ENCODE results near the gene IQCH. TPM values are rescaled to one million over a fixed set of nuclear protein-coding genes. Genes with fewer than 3 reads are reported as not detected.

IQCH gene
- polyA plus RNA-seq, 1 of the 3 experiments (the other 2 are of a cell fraction) = 0.81 TPM

GRCh38 chr15:67227431-67227830, 27.2 kb upstream of the IQCH start (continued):
- TF ChIP-seq, protein P1, sequence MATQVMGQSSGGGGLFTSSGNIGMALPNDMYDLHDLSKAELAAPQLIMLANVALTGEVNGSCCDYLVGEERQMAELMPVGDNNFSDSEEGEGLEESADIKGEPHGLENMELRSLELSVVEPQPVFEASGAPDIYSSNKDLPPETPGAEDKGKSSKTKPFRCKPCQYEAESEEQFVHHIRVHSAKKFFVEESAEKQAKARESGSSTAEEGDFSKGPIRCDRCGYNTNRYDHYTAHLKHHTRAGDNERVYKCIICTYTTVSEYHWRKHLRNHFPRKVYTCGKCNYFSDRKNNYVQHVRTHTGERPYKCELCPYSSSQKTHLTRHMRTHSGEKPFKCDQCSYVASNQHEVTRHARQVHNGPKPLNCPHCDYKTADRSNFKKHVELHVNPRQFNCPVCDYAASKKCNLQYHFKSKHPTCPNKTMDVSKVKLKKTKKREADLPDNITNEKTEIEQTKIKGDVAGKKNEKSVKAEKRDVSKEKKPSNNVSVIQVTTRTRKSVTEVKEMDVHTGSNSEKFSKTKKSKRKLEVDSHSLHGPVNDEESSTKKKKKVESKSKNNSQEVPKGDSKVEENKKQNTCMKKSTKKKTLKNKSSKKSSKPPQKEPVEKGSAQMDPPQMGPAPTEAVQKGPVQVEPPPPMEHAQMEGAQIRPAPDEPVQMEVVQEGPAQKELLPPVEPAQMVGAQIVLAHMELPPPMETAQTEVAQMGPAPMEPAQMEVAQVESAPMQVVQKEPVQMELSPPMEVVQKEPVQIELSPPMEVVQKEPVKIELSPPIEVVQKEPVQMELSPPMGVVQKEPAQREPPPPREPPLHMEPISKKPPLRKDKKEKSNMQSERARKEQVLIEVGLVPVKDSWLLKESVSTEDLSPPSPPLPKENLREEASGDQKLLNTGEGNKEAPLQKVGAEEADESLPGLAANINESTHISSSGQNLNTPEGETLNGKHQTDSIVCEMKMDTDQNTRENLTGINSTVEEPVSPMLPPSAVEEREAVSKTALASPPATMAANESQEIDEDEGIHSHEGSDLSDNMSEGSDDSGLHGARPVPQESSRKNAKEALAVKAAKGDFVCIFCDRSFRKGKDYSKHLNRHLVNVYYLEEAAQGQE (IDR thresholded peaks at IDR 0.05; ENCODE audit: low read depth, low read length) = no peak

- ChIA-PET POLR2A (no interaction called here), CTCF (interaction anchor here (0.8 kb wide), 1 partner anchor 12 kb away, joined by 4 read pairs; no protein-coding TSS in a partner anchor)
- H3K4me3 ChIP-seq (ENCODE audit: low read depth in 2 of 2, low read length in 1 of 2) = no peak overlapping the region
- TF ChIP-seq GATA2 (CRISPR knock-in tag; IDR thresholded peaks at IDR 0.05) = no peak
- no peak for TF ChIP-seq NFIC (IDR thresholded peaks at IDR 0.05; ENCODE audit: borderline replicate concordance)
- TF ChIP-seq RCOR1 (IDR thresholded peaks at IDR 0.05; ENCODE audit: low read length) = no peak
- 97% methylated on average over 1 of the region's 1 CpG for WGBS (ENCODE audit: low lambda C conversion rate)
- H3K9me2 ChIP-seq = no peaks in the 10 kb centered on the region
- no peaks in the 10 kb centered on the region for H3K9me3 ChIP-seq
- no peaks in the 10 kb centered on the region for H3K4me1 ChIP-seq (ENCODE audit: control insufficient read depth in 1 of 2, insufficient read depth in 2 of 2, low read depth in 1 of 2, low read length in 1 of 2)
- H3K27ac ChIP-seq (ENCODE audit: low read depth in 2 of 2, low read length in 1 of 2) = no peak overlapping the region
- no peaks in the 10 kb centered on the region for H3K27me3 ChIP-seq (ENCODE audit: insufficient read depth)
- H3K36me3 ChIP-seq (replicated peaks in 1 of 2; ENCODE audit: control insufficient read depth in 1 of 2, insufficient read depth in 2 of 2, low read length in 1 of 2) = peaks cover 32 to 42% of the 10 kb centered on the region in 2 experiments
- H3F3A ChIP-seq (replicated peaks; ENCODE audit: insufficient read depth) = no peaks in the 10 kb centered on the region
- H3K4me2 ChIP-seq = no peak overlapping the region
- no peak overlapping the region for H3K9ac ChIP-seq
- no peaks in the 10 kb centered on the region for H3K79me2 ChIP-seq (ENCODE audit: insufficient read depth)
- H4K20me1 ChIP-seq (ENCODE audit: insufficient read depth) = no peaks in the 10 kb centered on the region
- DNase-seq = no peak
- no peak overlapping the region for H2AFZ ChIP-seq (ENCODE audit: low read depth)
Observed at GRCh38 chr15:67227846-67228245, 26.7 kb upstream of the IQCH start.

- Histone ChIP-seq H3K27me3 (ENCODE audit: insufficient read depth) (no peaks in the 10 kb centered on the region), H4K20me1 (ENCODE audit: insufficient read depth) (no peaks in the 10 kb centered on the region), H3K27ac (ENCODE audit: low read depth in 2 of 2, low read length in 1 of 2) (no peak overlapping the region), H3F3A (replicated peaks; ENCODE audit: insufficient read depth) (no peaks in the 10 kb centered on the region), H3K4me2 (no peak overlapping the region), H3K79me2 (ENCODE audit: insufficient read depth) (no peaks in the 10 kb centered on the region), H3K9ac (no peak overlapping the region), H3K9me2 (no peaks in the 10 kb centered on the region), H3K4me3 (ENCODE audit: low read depth in 2 of 2, low read length in 1 of 2) (no peak overlapping the region), H2AFZ (ENCODE audit: low read depth) (no peak overlapping the region), H3K9me3 (no peaks in the 10 kb centered on the region), H3K36me3 (replicated peaks in 1 of 2; ENCODE audit: control insufficient read depth in 1 of 2, insufficient read depth in 2 of 2, low read length in 1 of 2) (peaks cover 36 to 45% of the 10 kb centered on the region in 2 experiments), H3K4me1 (ENCODE audit: control insufficient read depth in 1 of 2, insufficient read depth in 2 of 2, low read depth in 1 of 2, low read length in 1 of 2) (no peaks in the 10 kb centered on the region)
- TF ChIP-seq YY1 (IDR thresholded peaks at IDR 0.05; ENCODE audit: low read depth) (no peak), ZBTB33 (IDR thresholded peaks at IDR 0.05; ENCODE audit: borderline replicate concordance, low read depth) (no peak), SIN3A (IDR thresholded peaks at IDR 0.05; ENCODE audit: borderline replicate concordance, low read depth, low read length) (no peak), NRF1 (IDR thresholded peaks at IDR 0.05; ENCODE audit: low read depth, low read length) (no peak), RCOR1 (IDR thresholded peaks at IDR 0.05; ENCODE audit: low read length) (no peak), IRF3 (IDR thresholded peaks at IDR 0.05; ENCODE audit: low read depth, low read length) (no peak), FOSL2 (IDR thresholded peaks at IDR 0.05; ENCODE audit: borderline replicate concordance, low read depth) (no peak), NFIC (IDR thresholded peaks at IDR 0.05; ENCODE audit: borderline replicate concordance) (no peak)
- TF ChIP-seq, protein P2, sequence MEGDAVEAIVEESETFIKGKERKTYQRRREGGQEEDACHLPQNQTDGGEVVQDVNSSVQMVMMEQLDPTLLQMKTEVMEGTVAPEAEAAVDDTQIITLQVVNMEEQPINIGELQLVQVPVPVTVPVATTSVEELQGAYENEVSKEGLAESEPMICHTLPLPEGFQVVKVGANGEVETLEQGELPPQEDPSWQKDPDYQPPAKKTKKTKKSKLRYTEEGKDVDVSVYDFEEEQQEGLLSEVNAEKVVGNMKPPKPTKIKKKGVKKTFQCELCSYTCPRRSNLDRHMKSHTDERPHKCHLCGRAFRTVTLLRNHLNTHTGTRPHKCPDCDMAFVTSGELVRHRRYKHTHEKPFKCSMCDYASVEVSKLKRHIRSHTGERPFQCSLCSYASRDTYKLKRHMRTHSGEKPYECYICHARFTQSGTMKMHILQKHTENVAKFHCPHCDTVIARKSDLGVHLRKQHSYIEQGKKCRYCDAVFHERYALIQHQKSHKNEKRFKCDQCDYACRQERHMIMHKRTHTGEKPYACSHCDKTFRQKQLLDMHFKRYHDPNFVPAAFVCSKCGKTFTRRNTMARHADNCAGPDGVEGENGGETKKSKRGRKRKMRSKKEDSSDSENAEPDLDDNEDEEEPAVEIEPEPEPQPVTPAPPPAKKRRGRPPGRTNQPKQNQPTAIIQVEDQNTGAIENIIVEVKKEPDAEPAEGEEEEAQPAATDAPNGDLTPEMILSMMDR (IDR thresholded peaks at IDR 0.05) = no peak
- DNase-seq = no peak
- ChIA-PET POLR2A (no interaction called here), CTCF (no interaction called here)
- WGBS (ENCODE audit: low lambda C conversion rate) = 85% methylated on average over 1 of the region's 1 CpG
Observed at GRCh38 chr15:67228286-67228685, 26.3 kb upstream of the IQCH start.
